ENCODE measurements around the gene MAPK10.

MAPK10 gene

GRCh38 chr4:86307432-86307831, 52.4 kb downstream of the MAPK10 start:
- TF ChIP-seq EP300 (IDR thresholded peaks at IDR 0.05; ENCODE audit: borderline replicate concordance) (no peak), YY1 (IDR thresholded peaks at IDR 0.05; ENCODE audit: low read depth) (no peak), TAF1 (IDR thresholded peaks at IDR 0.05; ENCODE audit: low read depth) (no peak)

- TF ChIP-seq CREB1 (IDR thresholded peaks at IDR 0.05; ENCODE audit: low read depth) = no peak
- no peak for TF ChIP-seq TAF1 (IDR thresholded peaks at IDR 0.05; ENCODE audit: low read depth)
These were observed 53.0 kb downstream of the MAPK10 start for GRCh38 chr4:86306816-86307215.

GRCh38 chr4:86302830-86303229, 57.0 kb downstream of the MAPK10 start:
- TF ChIP-seq EGR1 (IDR thresholded peaks at IDR 0.05) (no peak), RAD21 (IDR thresholded peaks at IDR 0.05; ENCODE audit: low read depth) (no peak), TAF1 (IDR thresholded peaks at IDR 0.05; ENCODE audit: low read depth) (no peak), FOXM1 (IDR thresholded peaks at IDR 0.05; ENCODE audit: borderline replicate concordance, low read depth) (no peak), YY1 (IDR thresholded peaks at IDR 0.05; ENCODE audit: low read depth) (no peak), MAX (IDR thresholded peaks at IDR 0.05) (no peak)

- no peak for TF ChIP-seq YY1 (IDR thresholded peaks at IDR 0.05; ENCODE audit: low read depth)
- no peak for TF ChIP-seq ZBTB7A (IDR thresholded peaks at IDR 0.05; ENCODE audit: low read depth)
- TF ChIP-seq TAF1 (IDR thresholded peaks at IDR 0.05; ENCODE audit: low read depth) = no peak
- TF ChIP-seq TEAD4 (IDR thresholded peaks at IDR 0.05) = no peak
- no peak for TF ChIP-seq EP300 (IDR thresholded peaks at IDR 0.05; ENCODE audit: borderline replicate concordance)
- no peak for TF ChIP-seq EGR1 (IDR thresholded peaks at IDR 0.05)
- TF ChIP-seq USF1 (IDR thresholded peaks at IDR 0.05) = no peak
- TF ChIP-seq CEBPB (IDR thresholded peaks at IDR 0.05) = no peak
- no peak for TF ChIP-seq FOXM1 (IDR thresholded peaks at IDR 0.05; ENCODE audit: borderline replicate concordance, low read depth)
- no peak for TF ChIP-seq RAD21 (IDR thresholded peaks at IDR 0.05; ENCODE audit: low read depth)
- TF ChIP-seq MAX (IDR thresholded peaks at IDR 0.05) = no peak
- no peak for TF ChIP-seq NFIC (IDR thresholded peaks at IDR 0.05)
- no peak for TF ChIP-seq CREB1 (IDR thresholded peaks at IDR 0.05; ENCODE audit: low read depth)
- no peak for TF ChIP-seq TCF12 (IDR thresholded peaks at IDR 0.05; ENCODE audit: low read depth)
- TF ChIP-seq REST (IDR thresholded peaks at IDR 0.05; ENCODE audit: low read depth) = no peak
These were observed 57.6 kb downstream of the MAPK10 start for GRCh38 chr4:86302251-86302650.

- TF ChIP-seq REST (IDR thresholded peaks at IDR 0.05; ENCODE audit: low read depth) (no peak), EGR1 (IDR thresholded peaks at IDR 0.05) (no peak), CREB1 (IDR thresholded peaks at IDR 0.05; ENCODE audit: low read depth) (no peak), NFIC (IDR thresholded peaks at IDR 0.05) (no peak), ZBTB7A (IDR thresholded peaks at IDR 0.05; ENCODE audit: low read depth) (no peak), TAF1 (IDR thresholded peaks at IDR 0.05; ENCODE audit: low read depth) (no peak), RAD21 (IDR thresholded peaks at IDR 0.05; ENCODE audit: low read depth) (no peak), TEAD4 (IDR thresholded peaks at IDR 0.05) (no peak), YY1 (IDR thresholded peaks at IDR 0.05; ENCODE audit: low read depth) (no peak), USF1 (IDR thresholded peaks at IDR 0.05) (no peak)
These were observed 59.3 kb downstream of the MAPK10 start for GRCh38 chr4:86300516-86300915.

GRCh38 chr4:86296865-86297264, 63.0 kb downstream of the MAPK10 start:
- TF ChIP-seq NFIC (IDR thresholded peaks at IDR 0.05) (no peak), TEAD4 (IDR thresholded peaks at IDR 0.05) (no peak), EP300 (IDR thresholded peaks at IDR 0.05; ENCODE audit: borderline replicate concordance) (no peak), CREB1 (IDR thresholded peaks at IDR 0.05; ENCODE audit: low read depth) (no peak), ZBTB7A (IDR thresholded peaks at IDR 0.05; ENCODE audit: low read depth) (no peak), RAD21 (IDR thresholded peaks at IDR 0.05; ENCODE audit: low read depth) (no peak)

- TF ChIP-seq YY1 (IDR thresholded peaks at IDR 0.05; ENCODE audit: low read depth) (no peak), TAF1 (IDR thresholded peaks at IDR 0.05; ENCODE audit: low read depth) (no peak), TCF12 (IDR thresholded peaks at IDR 0.05; ENCODE audit: low read depth) (no peak), RAD21 (IDR thresholded peaks at IDR 0.05; ENCODE audit: low read depth) (no peak), EP300 (IDR thresholded peaks at IDR 0.05; ENCODE audit: borderline replicate concordance) (no peak), REST (IDR thresholded peaks at IDR 0.05; ENCODE audit: low read depth) (no peak), ZBTB7A (IDR thresholded peaks at IDR 0.05; ENCODE audit: low read depth) (no peak), EGR1 (IDR thresholded peaks at IDR 0.05) (no peak), FOXM1 (IDR thresholded peaks at IDR 0.05; ENCODE audit: borderline replicate concordance, low read depth) (no peak), USF1 (IDR thresholded peaks at IDR 0.05) (no peak), TEAD4 (IDR thresholded peaks at IDR 0.05) (no peak), NFIC (IDR thresholded peaks at IDR 0.05) (no peak), MAX (IDR thresholded peaks at IDR 0.05) (no peak), CREB1 (IDR thresholded peaks at IDR 0.05; ENCODE audit: low read depth) (no peak), CEBPB (IDR thresholded peaks at IDR 0.05) (no peak)
These were observed 65.0 kb downstream of the MAPK10 start for GRCh38 chr4:86294883-86295282.

Data from Ishikawa (cell line).